NCI-H82 (cell line): Measurements from ENCODE around the gene TSEN34.
"Not testable (repeated sequence)": the region's sequence is repeated elsewhere in the genome, so short reads cannot be mapped to it uniquely, and the experiment has no call there.

Experiments used
- DNase-seq: peaks from one replicate; lab custom pipeline; 2025; lab: John Stamatoyannopoulos, UW

The TSEN34 gene

DNA sequence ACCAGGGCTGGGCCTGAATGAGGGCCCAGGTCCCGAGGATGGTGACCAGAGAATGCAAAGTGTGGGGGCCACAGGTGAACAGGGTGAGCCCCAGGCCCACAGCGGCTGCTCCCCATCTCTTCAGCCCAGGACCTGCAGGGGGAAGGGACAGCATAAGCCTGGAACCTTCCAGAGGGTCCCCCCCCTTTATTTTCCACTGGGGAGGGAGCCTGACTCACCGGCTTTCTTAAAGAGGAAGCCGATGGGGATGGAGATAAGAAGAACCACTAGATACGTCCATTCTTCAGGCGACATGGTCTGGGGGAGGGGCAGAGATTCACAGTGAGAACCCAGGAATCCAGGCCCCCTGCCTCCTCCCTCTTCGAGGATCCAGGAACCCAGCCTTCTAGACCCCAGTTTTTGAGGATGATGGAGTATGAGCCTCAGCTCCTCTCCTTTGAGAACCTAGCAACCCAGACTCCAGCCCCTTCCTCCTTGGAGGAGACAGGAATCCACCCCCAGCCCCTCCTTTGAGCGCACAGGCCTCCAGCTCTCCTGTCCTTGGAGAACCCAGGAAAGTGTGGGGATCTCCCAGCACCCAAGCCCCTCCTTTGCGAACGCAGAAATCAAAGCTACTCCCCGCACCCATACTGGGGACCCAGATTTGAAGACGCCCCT, 2.8 kb upstream of the TSEN34 start:
- DNase-seq, result peak; percentile 42

DNA sequence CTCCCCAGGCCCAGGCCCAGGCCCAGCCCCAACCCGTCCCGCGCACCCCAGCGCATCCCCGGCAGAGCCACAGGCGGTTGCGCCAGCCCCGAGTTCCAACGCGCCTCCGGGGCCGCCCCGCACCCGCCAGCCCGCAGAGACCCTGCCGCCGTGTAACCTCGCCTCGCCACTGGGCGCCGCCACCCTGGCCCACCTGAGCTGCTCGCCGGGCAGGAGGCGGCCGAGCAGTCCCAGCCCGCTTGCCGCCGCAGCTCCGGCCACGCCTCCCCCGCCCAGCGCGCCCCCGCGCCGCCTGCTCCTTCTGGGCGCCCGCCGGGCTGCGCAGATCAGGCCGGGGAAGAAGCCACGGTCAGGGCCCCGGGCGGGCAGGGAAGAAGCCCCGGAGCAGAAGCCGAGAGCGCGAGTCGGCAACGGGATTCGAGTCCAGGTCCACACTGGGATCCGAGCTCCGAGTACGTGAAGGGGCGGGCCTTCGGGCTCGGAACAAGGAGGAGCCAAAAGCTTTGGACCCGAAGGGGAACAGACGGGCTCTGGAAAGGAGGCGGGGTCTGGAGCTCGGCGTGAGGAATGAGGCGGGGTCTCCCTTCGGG, 1.9 kb upstream of the TSEN34 start, which contains the start of gene MBOAT7:
TSS of gene MBOAT7 (minus strand) at position 436 of the 590 bp plus-strand sequence. CDS start 1,072 bp downstream, outside the sequence.
- DNase-seq, result peak; percentile 93

DNA sequence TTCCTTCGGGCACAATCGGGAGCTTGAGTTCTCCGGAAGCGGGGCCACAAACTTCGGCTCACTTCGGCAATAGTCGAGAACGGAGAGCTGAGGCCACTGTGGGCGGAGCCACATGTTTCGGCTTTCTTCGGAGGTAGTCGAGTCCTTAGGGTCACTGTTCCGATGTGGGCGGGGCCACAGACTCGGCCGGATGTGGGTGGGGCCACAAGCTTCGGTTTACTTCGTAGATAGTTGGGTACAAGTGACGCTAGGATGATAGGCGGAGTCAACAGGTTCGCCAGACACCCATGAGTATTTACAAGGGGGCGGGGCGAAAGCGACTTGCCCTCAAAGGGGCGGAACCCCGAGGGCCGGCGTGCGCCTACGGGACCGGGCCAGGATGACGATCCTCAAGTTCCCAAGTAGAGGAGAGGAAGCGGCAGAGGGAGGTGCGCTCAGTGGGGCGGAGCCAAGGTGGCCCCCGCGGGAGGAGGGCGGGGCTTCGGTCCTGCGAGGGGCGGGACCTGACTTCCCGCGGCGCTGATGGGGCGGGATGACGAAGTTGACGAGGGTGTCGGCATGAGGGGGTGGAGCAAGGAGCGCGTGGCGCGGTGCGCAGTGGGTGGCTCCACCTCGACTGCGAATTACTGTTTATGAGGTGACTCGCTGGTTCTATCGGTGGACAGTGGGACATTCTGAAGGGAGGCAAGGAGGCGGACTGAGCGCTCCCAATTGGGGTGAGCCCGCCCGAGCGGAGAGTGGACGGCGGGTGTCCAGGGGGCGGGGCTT, 1.2 kb upstream of the TSEN34 start:
- peak; percentile 100 for DNase-seq

DNA sequence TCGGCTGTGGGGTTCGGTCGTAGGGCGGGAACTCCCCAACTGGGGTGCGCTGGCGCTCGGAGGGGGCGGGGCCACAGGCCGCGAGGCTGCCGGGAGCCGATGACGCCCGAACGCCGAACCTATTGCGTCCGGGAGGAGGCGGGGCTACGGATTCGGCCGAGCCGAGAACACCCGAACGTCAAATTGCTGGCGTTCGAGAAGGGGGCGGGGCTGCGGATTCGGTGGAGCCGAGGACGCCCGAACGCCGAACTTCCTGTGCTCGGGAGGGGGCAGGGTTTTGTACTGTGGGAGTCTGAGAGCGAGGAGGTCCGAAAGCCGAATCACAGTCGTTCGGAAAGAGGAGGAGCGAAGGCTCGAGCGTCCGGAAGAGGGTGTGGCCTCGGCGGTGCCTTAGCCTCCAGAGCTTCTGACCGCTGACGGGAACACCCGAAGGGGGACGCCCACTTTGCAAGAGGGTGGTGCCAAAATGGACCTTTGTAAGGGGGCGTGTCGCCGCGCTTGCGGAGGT, 551 bp upstream of the TSEN34 start:
- peak; percentile 99 for DNase-seq

DNA sequence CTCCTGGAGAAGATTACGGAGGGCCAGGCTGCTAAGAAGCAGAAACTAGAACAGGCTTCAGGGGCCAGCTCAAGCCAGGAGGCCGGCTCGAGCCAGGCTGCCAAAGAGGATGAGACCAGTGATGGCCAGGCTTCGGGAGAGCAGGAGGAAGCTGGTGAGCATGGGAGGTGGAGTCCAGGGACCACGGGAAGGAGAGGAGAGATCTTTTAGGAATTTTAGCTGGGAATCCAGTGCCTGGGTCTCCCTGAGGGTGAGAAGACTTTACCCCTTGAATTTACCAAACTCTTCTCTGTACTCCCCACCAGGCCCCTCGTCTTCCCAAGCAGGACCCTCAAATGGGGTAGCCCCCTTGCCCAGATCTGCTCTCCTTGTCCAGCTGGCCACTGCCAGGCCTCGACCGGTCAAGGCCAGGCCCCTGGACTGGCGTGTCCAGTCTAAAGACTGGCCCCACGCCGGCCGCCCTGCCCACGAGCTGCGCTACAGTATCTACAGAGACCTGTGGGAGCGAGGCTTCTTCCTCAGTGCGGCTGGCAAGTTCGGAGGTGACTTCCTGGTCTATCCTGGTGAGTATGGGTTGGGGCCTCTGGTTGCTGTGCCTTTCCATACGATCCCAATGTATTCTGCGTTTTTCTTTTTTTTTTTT, 824 bp downstream of the TSEN34 start:
- DNase-seq, result no peak

DNA sequence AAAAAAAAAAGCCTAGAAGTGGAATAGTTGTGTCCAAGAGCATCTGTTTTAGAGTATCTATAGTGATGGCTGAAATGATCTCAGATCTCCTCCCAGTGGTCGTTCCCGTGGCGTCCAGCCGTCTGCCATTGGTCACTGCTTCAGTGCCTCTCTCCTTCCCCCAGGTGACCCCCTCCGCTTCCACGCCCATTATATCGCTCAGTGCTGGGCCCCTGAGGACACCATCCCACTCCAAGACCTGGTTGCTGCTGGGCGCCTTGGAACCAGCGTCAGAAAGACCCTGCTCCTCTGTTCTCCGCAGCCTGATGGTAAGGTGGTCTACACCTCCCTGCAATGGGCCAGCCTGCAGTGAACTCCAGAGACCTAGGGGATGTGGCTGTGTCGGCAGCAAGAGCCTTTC, 1.9 kb downstream of the TSEN34 start:
- DNase-seq, result no peak

DNA sequence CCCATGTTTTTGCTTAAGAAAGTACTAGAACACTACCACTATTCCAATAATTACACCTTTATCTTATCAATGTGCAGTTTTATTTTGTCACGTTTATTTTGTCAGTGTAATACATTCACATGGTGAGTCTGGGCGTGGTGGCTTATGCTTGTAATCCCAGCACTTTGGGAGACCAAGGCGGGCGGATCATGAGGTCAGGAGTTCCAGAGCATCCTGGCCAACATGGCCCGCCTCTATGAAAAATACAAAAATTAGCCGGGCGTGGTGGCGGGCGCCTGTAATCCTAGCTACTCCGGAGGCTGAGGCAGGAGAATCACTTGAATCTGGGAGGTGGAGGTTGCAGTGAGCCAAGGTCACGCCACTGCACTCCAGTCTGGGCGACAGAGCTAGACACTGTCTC, 3.4 kb downstream of the TSEN34 start:
- DNase-seq, result not testable (repeated sequence)

DNA sequence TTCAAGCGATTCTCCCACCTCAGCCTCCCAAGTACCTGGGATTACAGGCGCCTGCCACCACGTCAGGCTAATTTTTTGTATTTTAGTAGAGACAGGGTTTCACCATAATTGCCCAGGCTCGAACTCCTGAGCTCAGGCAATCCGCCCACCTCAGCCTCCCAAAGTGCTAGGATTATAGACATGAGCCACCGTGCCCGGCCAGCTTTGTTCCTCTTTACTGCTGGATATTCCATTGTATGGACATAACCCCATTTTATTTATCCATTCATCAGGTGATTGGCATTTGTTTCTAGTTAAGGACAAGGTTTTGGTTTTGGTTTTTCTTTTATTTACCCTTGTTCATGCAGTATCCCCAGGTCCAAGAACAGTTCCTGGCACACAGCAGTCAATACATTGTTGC, 5.4 kb downstream of the TSEN34 start:
- no peak for DNase-seq

DNA sequence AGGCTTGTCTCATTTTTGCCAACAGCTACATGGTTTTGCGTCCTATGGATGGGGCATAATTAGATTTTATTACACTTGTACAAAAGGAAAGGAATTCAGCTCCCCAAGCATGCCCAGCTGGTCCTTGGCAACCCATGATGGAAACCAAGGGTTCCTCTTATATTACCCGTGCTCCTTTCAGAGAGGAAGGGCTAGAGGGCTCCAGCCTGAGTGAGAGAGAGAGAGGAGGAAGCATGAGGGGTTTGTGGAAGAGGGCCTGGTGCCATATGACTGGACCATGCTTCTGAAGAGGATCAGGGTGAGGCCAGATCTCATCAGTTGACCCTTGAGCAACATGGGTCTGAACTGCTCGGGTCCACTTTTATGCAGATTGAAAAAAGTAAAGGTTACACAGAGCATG, 6.0 kb downstream of the TSEN34 start:
- no peak for DNase-seq

DNA sequence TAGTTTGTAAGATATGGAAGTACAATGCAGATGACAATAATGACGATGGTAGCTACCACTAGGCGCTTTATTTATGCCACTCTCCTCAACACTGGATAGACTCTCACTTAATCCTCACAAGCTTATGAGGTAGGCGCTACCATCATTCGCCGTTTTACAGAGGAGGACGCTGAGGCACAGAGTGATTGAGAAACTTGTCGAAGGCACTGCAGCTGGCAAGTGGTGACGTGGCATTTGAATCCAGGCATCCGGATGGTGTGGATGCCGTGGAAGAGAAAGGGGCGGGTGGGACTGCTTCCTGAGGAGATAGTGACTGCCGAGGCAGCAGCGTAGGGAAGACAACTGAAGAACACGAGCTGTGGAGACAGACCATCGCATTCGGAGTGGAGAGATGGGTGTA, 8.3 kb downstream of the TSEN34 start:
- peak; percentile 26 for DNase-seq

DNA sequence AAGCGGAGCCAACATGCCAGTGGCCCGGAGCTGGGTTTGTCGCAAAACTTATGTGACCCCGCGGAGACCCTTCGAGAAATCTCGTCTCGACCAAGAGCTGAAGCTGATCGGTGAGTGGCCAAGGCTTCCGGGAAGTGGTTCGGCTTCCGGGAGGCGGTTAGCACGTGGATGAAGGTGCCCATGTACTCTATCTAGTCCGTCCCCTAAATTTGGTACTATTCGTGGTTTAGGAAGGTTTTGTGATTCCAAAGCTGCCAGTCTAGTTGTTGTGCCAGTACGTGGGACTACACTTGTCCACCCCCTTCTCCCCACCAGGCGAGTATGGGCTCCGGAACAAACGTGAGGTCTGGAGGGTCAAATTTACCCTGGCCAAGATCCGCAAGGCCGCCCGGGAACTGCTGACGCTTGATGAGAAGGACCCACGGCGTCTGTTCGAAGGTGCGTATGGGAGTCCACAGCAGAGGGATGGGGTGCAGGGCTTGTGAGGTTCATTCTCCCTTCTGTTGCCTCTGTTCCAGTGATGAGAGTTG, 10.1 kb downstream of the TSEN34 start:
- no peak for DNase-seq

DNA sequence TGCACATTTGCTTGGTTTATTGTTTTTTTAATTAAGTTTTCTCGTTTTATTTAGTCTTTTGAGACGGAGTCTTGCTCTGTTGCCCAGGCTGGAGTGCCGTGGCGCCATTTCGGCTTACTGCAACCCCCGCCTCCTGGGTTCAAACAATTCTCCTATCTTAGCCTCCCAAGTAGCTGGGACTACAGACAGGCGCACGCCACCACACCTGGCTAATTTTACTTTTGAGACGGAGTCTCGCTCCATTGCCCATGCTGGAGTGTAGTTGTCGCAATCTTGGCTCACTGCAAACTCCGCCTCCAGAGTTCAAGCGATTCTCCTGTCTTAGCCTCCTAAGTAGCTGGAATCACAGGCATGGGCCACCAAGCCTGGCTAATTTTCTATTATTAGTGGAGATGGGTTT, 10.9 kb downstream of the TSEN34 start:
- no peak for DNase-seq

DNA sequence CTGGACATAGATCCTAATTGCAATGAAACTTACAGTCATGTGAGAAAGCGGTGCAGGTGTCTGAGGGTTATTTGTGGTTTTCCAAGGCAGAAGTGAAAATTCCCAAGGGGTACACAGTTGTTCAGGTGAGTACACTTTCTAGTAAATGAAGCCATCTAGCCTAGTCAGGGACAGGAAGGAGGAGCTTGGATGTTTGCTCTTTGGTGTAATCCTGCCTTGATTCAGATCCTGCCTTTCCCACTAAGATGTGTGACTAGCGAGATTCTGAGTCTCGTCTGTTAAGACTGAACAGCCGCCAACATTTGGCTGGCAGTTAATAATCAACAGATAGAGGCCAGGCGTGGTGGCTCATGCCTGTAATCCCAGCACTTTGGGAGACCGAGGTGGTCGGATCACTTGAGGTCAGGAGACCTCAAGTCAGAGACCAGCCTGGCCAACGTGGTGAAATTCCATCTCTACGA, 12.1 kb downstream of the TSEN34 start:
- DNase-seq, result peak; percentile 17

DNA sequence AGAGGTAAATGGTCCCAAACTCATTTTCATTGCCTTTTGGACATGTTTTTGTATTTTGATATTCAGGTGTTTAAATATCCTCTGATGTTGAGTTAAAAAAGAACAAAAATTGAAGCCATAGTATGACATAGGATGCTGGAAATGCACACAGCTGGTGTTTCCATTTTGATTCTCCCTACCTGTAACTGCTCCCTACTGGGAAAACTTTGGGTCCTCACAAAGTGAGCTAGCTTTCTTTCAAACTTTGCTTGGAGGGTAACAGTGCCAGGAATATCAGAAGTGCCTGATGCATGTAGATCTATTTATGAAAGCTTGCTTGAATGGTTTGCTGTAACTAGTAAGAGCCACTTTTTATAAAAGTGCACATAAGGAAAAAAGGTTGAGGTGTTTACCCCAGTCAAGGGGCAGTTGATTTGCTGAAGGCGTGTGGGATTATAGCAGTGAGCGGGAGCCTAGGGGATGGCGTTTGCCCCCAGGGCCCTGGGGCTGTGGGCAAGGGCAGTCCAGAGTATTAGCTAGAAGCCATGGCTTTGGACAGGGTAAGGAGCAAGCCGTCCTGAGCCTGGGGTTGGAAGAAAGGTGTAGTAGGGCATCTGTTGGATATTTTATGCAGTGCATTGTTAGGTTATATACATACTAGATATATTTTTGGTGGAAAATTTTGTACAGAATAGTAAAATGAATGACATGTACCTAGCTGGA, 13.8 kb downstream of the TSEN34 start:
- DNase-seq, result no peak

DNA sequence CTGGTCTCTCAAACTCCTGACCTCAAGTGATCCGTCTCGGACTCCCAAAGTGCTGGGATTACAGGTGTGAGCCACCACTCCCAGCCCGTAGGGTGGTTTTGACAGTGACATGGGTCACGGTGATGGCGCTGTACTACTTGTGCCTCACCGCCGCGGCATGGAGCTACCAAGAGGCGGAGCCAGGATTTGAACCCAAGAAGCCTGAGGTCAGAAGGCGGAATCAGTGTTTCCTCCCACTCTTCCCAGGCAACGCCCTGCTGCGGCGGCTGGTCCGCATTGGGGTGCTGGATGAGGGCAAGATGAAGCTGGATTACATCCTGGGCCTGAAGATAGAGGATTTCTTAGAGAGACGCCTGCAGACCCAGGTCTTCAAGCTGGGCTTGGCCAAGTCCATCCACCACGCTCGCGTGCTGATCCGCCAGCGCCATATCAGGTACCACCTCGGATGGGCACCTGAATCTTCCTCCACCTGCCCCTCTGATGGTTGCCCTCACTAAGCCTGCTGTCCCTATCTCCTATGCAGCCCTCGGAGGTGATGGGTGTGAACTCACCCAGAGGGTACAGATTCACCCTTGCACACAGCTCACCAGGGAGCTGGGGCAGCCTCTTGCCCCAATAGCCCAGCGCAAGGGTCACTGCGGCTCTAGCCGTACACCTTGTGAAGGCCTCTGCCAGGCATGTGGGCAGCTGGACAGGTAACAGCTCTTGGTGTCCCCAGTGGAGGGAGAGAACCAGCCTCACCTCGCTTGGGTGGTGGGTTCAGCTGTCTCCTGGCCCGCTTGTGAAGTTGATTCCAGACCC, 15.1 kb downstream of the TSEN34 start:
- DNase-seq, result no peak

DNA sequence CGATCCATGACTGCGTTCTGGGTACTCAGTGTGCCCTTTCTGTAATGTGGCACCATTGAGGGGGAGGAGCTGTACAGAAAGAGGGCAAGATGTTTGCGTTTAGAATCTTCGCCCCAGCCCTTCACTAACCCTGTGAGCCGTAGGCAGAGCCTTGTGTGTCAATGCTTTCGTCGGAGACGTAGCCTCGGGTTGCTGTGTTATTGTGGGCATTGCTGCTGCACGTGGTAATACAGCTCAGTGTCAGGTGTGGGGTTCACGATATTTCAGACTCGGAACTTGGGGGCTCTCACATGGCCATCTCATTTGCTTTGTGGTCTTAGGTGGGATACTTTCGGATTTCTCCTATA, 15.7 kb downstream of the TSEN34 start:
- no peak for DNase-seq

DNA sequence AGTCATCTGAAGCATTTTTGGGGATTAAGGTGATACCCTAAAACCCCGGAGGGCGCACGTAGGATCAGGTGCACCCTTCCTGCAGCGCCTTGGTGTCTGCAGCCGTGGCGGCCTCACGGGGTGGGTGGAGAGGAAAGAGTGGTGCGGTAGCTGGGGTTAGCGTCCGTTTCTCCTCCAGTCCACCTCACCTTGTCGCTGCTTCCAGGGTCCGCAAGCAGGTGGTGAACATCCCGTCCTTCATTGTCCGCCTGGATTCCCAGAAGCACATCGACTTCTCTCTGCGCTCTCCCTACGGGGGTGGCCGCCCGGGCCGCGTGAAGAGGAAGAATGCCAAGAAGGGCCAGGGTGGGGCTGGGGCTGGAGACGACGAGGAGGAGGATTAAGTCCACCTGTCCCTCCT, 16.1 kb downstream of the TSEN34 start:
- not testable (repeated sequence) for DNase-seq

DNA sequence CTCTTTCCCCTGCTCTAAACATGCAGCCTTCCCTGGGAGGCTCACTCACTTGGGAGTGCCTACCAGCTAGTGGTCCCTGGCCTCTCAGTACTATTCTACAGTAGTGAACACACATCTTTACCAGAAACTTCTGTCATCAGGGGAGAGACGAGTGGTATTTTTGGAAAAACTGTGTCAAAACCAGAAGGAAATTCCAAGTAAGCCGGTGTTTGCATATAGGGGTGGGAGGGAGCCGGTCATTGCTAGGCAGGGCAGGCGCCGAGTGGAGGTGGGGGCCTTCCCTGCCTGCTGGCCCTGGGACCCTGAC, 16.5 kb downstream of the TSEN34 start:
- DNase-seq, result no peak

DNA sequence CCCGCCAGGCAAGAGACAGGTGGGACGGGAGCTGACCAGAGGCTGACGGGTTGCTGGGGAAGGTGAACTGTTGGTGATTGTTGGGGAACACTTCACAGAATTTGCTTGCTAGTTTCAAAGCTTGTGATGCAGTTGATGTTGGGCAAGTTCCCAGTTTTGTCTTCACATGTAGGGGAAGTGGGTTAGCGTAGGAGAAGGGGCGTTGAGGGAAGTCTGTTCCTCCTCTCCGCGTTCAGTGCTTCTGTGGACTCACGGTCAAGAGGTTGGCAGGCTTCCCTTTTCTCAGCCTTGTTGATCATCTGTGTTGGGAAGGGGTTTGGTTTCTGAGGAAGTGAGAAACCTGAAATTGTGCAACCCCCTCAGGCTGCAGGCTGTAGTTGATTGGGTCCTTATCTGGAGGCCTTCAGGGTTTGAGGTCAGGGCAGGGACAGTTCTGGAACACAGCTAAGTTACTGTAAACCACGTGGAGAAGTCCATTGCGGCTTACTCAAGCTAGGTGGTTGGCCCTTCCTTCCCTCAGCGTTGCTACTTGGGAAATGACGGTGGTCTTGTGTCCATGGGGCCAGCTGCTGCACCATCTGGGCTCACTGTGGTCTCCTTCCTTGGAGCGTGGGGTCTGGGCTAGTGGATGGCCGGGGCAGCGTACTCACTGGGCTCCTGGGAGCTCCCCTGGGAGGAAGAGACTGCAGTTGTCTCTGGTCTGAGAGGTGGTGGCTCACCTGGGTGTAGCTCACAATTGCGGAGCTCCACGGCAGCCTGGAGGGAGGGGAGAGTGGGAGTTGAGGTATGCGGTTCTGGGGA, 17.1 kb downstream of the TSEN34 start:
- peak; percentile 70 for DNase-seq

DNA sequence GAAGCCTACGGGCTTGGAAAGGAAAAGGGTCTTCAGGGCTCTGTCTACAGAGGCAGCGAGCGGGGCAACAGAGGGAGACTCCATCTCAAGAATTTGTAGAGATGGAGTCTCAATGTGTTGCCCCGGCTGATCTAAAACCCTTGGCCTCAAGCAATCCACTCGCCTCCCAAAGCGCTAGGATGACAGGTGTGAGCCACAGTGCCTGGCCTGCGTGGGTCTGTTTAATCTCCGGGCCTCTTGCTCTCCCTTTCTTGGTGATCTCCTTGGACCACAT, 17.6 kb downstream of the TSEN34 start:
- DNase-seq, result peak; percentile 70
